ENCODE data around the gene CSGALNACT2.

DNA sequence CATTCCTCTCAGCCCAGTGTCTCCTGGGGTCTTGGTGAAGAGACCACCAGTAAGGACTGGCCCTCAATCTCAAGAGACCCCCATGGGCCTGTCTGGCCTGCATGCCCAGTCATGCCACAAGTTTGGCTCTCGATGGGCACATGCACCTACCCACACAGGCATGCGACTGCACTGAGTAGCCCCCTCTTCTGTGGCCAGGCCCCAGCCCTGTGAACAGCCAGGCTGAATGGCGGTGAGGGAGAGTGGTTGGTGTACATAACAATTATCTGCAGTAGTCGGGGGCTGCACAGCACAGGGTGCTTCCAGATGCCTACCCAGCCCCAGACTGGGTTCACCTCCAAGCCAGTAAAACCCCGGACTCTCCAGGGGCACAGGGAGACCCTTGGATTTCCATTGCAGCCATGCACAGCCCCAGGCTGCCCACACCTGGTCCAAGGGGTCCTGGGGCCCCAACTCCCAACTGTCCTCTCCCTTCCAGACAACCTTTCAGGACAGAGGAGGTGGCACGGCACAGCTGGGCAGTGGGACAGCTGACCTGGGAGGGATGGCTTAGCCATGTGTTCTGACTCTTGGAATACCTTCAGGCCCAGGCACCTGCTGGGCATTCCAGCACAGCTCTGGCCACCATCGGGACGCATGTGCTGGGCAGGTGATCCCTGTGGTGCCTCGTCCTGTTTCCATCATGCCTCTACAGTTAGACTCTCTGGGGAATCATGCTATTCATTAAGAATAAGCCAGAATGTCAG lies 21.0 kb upstream of the CSGALNACT2 start:
- TF ChIP-seq, protein P1, sequence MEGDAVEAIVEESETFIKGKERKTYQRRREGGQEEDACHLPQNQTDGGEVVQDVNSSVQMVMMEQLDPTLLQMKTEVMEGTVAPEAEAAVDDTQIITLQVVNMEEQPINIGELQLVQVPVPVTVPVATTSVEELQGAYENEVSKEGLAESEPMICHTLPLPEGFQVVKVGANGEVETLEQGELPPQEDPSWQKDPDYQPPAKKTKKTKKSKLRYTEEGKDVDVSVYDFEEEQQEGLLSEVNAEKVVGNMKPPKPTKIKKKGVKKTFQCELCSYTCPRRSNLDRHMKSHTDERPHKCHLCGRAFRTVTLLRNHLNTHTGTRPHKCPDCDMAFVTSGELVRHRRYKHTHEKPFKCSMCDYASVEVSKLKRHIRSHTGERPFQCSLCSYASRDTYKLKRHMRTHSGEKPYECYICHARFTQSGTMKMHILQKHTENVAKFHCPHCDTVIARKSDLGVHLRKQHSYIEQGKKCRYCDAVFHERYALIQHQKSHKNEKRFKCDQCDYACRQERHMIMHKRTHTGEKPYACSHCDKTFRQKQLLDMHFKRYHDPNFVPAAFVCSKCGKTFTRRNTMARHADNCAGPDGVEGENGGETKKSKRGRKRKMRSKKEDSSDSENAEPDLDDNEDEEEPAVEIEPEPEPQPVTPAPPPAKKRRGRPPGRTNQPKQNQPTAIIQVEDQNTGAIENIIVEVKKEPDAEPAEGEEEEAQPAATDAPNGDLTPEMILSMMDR (IDR thresholded peaks at IDR 0.05), result no peak
- TF ChIP-seq EZH2 (IDR thresholded peaks at IDR 0.05; ENCODE audit: borderline replicate concordance, insufficient read depth, low read depth, low read length, poor library complexity, severe bottlenecking), result no peak

Data from B cell (primary cell).